Metanephros (tissue), 1 donor: ENCODE measurements around the gene DBH. TPM values are rescaled to one million over a fixed set of nuclear protein-coding genes. Genes with fewer than 3 reads are reported as not detected.

ENCODE experiments used
- total RNA-seq: library from RNA; depleted of rRNA; stranded (reverse); fragments of >200 nt; gene quantifications from one replicate; pipeline ENCODE4 v1.2.3, GENCODE V29; 2014

The DBH gene
- total RNA-seq, result 1.1 TPM

DNA sequence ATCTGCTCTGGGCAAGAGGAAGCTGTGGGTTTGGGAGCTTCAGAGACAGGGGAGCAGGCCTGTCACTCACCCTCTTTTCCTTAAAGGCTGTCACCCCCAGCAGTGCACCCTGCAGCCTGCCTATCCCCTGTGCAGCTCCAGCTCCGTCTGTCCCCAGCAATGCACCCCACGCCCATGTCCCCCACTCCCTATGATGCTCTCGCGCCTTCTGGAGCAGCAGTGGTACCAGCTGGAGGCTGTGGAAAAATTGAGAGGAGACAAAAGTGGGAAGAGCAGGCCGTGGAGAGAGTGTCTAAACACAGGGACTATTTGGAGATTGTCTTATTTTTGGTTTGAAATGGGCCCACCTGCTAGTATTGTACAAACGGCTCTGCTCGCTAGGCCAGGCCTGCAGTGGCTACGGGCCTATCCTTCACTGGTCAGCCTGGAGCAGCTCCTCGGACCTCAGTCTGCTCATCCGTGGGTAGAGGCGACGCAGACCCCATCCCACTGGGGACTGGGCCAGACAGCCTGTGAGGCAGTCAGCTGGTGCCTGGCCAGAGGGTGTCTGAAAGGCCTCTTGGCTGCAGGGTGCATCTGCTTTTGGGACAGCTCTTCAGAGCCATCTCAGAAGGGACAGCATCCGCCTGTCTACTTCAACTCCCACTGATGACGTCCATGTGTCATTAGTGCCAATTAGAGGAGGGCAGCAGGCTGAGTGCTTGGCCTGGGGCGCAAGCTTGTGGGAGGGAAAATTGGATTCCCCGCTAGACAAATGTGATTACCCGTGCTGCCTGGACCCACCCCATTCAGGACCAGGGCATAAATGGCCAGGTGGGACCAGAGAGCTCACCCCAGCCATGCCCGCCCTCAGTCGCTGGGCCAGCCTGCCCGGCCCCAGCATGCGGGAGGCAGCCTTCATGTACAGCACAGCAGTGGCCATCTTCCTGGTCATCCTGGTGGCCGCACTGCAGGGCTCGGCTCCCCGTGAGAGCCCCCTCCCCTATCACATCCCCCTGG lies at the start of gene DBH:
DBH (plus strand) TSS at position 831 of the 999 bp plus-strand sequence; CDS start at position 840, 9 bp downstream.

DNA sequence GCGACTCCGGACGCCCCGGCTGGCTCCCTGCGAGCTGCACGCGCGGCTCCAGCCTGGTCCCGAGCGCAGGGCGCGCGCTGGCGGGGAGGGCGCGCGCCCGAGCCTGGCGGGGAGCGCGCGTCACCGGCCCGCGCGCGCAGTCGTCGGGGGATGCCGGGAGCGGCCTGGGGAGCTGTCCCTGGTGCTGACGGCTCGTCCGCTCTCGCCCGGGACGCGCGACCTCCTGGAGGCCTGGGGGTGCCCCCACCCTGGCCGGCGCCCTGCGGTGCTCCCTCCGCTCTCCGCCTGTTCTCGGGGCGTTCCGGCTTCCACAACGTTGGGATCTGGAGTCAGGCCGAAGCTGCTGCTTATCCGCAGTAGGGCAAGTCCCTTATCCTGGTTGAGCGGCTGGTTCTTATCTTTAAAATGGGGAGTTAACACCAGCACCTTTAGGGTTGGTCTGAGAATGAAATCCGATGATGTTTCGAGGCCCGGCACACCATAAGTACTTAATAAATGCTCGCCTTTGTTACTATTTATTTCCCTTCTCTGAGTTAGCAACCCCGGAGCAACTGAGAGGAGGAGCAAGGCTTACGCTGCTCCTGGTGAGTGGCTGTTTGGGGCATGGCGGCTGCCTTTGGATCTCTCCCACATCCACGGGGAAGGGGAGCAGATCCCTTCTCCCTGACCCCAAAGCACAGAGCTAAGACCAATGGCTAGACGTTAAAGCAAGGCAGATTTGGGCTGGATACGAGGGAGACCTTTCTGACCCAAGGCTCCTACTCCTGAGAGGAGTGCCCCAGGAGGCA lies 26.7 kb upstream of the DBH start, which contains the start of gene FAM163B:
FAM163B (minus strand) TSS at position 79 of the 788 bp plus-strand sequence. CDS start 29,166 bp downstream, outside the sequence.

Other genes with a start within 250 kb of the DBH start
- 15.8 TPM for gene REXO4, start 218.4 kb upstream of the DBH start, total RNA-seq
- 6.0 TPM for gene ADAMTS13, start 214.0 kb upstream of the DBH start, total RNA-seq
- 23.3 TPM for gene CACFD1, start 176.4 kb upstream of the DBH start, total RNA-seq
- 4.0 TPM for gene SLC2A6, start 157.3 kb upstream of the DBH start, total RNA-seq
- gene MYMK, start 111.4 kb upstream of the DBH start, total RNA-seq, result 2.8 TPM
- 8.9 TPM for gene ADAMTSL2, start 101.7 kb upstream of the DBH start, total RNA-seq
- gene FAM163B, start 27.0 kb upstream of the DBH start, total RNA-seq, result 2.7 TPM
- 19.6 TPM for gene SARDH, start 102.0 kb downstream of the DBH start, total RNA-seq